A549 treated with RU486 at 1 μM for 4 hours (cell line): ENCODE results near the gene IRAK2. TPM values are rescaled to one million over a fixed set of nuclear protein-coding genes. Genes with fewer than 3 reads are reported as not detected.

Source experiments
- total RNA-seq: library from RNA; stranded (reverse); fragments of 200-300 nt; extraction: Qiagen RNA extraction; gene quantifications from 5 replicates; pipeline ENCODE4 v1.2.3, GENCODE V29; 2022; ENCODE audit warnings: low read depth

The IRAK2 gene, protein sequence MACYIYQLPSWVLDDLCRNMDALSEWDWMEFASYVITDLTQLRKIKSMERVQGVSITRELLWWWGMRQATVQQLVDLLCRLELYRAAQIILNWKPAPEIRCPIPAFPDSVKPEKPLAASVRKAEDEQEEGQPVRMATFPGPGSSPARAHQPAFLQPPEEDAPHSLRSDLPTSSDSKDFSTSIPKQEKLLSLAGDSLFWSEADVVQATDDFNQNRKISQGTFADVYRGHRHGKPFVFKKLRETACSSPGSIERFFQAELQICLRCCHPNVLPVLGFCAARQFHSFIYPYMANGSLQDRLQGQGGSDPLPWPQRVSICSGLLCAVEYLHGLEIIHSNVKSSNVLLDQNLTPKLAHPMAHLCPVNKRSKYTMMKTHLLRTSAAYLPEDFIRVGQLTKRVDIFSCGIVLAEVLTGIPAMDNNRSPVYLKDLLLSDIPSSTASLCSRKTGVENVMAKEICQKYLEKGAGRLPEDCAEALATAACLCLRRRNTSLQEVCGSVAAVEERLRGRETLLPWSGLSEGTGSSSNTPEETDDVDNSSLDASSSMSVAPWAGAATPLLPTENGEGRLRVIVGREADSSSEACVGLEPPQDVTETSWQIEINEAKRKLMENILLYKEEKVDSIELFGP
- 26.7 to 32.0 TPM (median 28.4 TPM) in 5 replicates for total RNA-seq

GRCh38 chr3:10164546-10165393 lies at the start of gene IRAK2:
Gene IRAK2, plus strand, starts transcription at chr3:10164919. Its CDS starts 36 bp downstream, at chr3:10164955.

DNA sequence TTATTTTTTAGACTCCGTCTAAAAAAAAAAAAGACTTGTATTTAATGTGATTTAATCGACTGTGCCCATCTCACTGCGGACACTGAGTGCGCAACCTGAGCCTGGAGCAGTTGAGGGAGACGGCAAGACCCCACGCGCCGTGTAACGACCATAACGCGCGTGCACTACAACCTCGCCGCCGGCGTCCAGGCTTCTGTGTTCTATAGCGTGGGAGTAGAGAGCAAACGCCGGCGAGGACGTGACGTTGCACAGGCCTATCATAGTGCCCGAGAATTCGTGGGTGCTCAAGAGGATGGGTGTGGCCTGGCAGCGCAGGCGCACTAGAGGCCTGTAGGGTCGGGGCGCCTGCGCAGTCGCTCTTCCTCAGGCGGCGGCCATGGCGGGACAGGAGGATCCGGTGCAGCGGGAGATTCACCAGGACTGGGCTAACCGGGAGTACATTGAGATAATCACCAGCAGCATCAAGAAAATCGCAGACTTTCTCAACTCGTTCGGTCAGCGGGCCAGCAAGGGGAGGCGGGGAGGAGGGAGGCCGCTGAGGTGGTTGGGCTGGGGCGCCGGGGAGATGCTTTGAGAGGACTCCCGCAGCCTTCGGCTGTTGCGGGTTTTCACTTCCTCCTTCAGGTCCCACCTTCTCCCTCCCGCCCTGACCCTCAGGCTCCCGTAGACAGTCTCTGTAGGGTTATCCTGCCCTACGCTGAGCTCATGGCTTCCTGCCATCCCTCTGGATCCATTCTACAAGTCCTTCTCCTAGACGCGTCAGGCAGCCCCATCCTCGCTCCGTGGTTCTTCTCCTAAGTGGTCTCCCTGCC lies 49.2 kb upstream of the IRAK2 start, which contains the start of gene BRK1:
Gene BRK1 (plus strand): TSS at position 350 of the 812 bp plus-strand sequence. CDS start 27 bp downstream, at position 377.

DNA sequence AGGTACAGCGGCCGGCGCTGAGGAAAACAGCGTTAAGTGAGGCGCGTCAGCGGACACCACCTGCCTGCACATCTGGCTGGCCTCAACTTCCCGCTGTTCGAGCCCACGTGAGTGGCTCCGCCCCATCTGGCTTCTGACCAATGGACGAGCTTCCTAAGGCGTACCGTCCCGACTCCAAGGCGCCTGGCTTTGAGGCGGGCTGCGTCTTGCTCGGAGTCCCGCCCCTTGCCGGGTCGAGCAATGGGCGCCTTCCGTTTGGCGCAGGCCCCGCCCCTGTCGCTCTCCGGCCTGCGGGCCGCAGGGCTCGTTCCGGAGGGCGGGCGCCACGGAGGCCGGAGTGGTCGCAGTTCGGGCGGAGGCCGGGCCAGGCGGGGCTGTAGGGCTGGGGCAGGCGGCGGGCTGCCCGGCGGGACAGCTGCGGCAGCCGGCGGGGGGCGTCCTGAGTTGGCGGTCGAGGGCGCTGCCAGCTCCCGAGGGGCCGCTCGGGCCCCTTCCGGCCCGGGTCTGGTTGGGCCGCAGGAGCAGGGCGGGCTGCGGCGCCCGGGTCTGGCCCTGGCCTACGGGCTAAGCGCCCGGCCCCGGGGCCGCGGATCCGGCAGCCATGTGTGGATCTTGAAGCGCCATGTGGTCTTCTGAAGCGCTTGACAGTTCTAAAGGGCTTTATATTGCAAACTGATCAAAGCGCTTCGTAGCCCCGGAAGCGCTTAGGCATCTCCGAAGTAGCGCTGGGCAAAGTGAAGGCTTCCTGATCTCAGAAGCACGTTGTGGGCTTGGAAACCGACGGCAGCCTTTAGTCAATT lies 83.7 kb downstream of the IRAK2 start, which contains the start of gene TATDN2:
Gene TATDN2 (plus strand): TSS at position 276 of the 800 bp plus-strand sequence. CDS start 742 bp downstream, outside the sequence.

GRCh38 chr3:10292505-10293419 lies 128.0 kb downstream of the IRAK2 start, which contains the start of gene GHRL:
Gene GHRL, minus strand, starts transcription at chr3:10292947. Its CDS starts 2,767 bp downstream, at chr3:10290180.

Other genes with a start within 250 kb of the IRAK2 start
- gene IL17RC, start 247.8 kb upstream of the IRAK2 start, total RNA-seq, result 11.9 to 16.6 TPM (median 13.0 TPM) in 5 replicates
- 8.4 to 12.0 TPM (median 11.6 TPM) in 5 replicates for gene CRELD1, start 231.1 kb upstream of the IRAK2 start, total RNA-seq
- gene PRRT3, start 212.5 kb upstream of the IRAK2 start, total RNA-seq, result 0.82 to 1.8 TPM (median 1.7 TPM) in 5 replicates
- 112 to 132 TPM (median 117 TPM) in 5 replicates for gene EMC3, start 178.1 kb upstream of the IRAK2 start, total RNA-seq
- gene FANCD2, start 138.5 kb upstream of the IRAK2 start, total RNA-seq, result 14.3 to 25.2 TPM (median 17.6 TPM) in 5 replicates
- not detected in 5 replicates for gene FANCD2OS, start 56.7 kb upstream of the IRAK2 start, total RNA-seq
- gene BRK1, start 49.2 kb upstream of the IRAK2 start, total RNA-seq, result 160 to 198 TPM (median 181 TPM) in 5 replicates
- gene VHL, start 23.1 kb upstream of the IRAK2 start, total RNA-seq, result 21.2 to 36.7 TPM (median 35.0 TPM) in 5 replicates
- gene TATDN2, start 83.5 kb downstream of the IRAK2 start, total RNA-seq, result 35.4 to 42.9 TPM (median 37.3 TPM) in 5 replicates
- not detected in 5 replicates for gene GHRL, start 128.0 kb downstream of the IRAK2 start, total RNA-seq
- gene SEC13, start 156.2 kb downstream of the IRAK2 start, total RNA-seq, result 194 to 206 TPM (median 199 TPM) in 5 replicates